Common myeloid progenitor, CD34-positive (primary cell): Measurements from ENCODE around the gene PDE5A.

Experiments used
- CTCF ChIA-PET: fragments of 350-600 bp; sonication (Branson Sonifier 250); formaldehyde crosslinking; loops from one replicate; lab custom pipeline; 2021; ENCODE audit warnings: antibody characterized with exemption; lab: Charles Lee
- POLR2A ChIA-PET: fragments of 350-600 bp; sonication (Branson Sonifier 250); formaldehyde crosslinking; loops from one replicate; lab custom pipeline; 2021; ENCODE audit warnings: antibody characterized with exemption; lab: Charles Lee
- DNase-seq, 3 donors: peaks; one replicate each; pipeline versions ENCODE4 v3.0.0 to v3.0.0-alpha.2; 2013
- H3K27ac ChIP-seq, 2 experiments: 1 replicate in 1 of 2; 2 replicates in 1 of 2; pipeline ENCODE4 v1.7.0; 2013; ENCODE audit warnings: inconsistent platforms in 2 of 2, low read length in 2 of 2, mild to moderate bottlenecking in 2 of 2, low read depth in 1 of 2, moderate library complexity in 1 of 2; ENCODE audit not compliant: severe bottlenecking in 2 of 2, insufficient read depth in 1 of 2, poor library complexity in 1 of 2
- H3K27me3 ChIP-seq, 5 experiments: replicated peaks in 2 of 5; 1 replicate in 3 of 5; 2 replicates in 2 of 5; pipeline versions ENCODE4 v1.6.1 to v1.7.0; 2013; ENCODE audit warnings: low read length in 4 of 5, mild to moderate bottlenecking in 2 of 5, moderate library complexity in 2 of 5, inconsistent platforms in 1 of 5; ENCODE audit not compliant: insufficient read depth in 5 of 5, control insufficient read depth in 4 of 5
- H3K36me3 ChIP-seq, 4 experiments: 1 replicate in 2 of 4; 2 replicates in 2 of 4; pipeline versions ENCODE4 v1.6.1 to v1.7.0; 2013; ENCODE audit warnings: low read length in 3 of 4, control low read depth in 1 of 4, mild to moderate bottlenecking in 1 of 4; ENCODE audit not compliant: control insufficient read depth in 4 of 4, insufficient read depth in 4 of 4
- H3K4me1 ChIP-seq, 4 experiments: 1 replicate in 3 of 4; 2 replicates in 1 of 4; pipeline versions ENCODE4 v1.6.1 to v1.7.1; 2013; ENCODE audit warnings: low read length in 3 of 4, mild to moderate bottlenecking in 3 of 4, control low read depth in 1 of 4, inconsistent platforms in 1 of 4, moderate library complexity in 1 of 4; ENCODE audit not compliant: control insufficient read depth in 4 of 4, insufficient read depth in 4 of 4; ENCODE audit errors: control extremely low read depth in 1 of 4
- H3K4me3 ChIP-seq, 7 experiments: 1 replicate in 4 of 7; 2 replicates in 3 of 7; pipeline versions ENCODE4 v1.5.1 to v1.7.0; 2013; ENCODE audit warnings: mild to moderate bottlenecking in 7 of 7, low read length in 6 of 7, moderate library complexity in 6 of 7, inconsistent platforms in 2 of 7, low read depth in 2 of 7, control low read depth in 1 of 7; ENCODE audit not compliant: insufficient read depth in 4 of 7, control insufficient read depth in 1 of 7; ENCODE audit errors: extremely low read depth in 1 of 7
- H3K9me3 ChIP-seq, 5 experiments: 1 replicate in 4 of 5; 2 replicates in 1 of 5; pipeline versions ENCODE4 v1.6.1 to v1.7.1; 2013; ENCODE audit warnings: low read length in 4 of 5, mild to moderate bottlenecking in 2 of 5, inconsistent platforms in 1 of 5, low read depth in 1 of 5, moderate library complexity in 1 of 5; ENCODE audit not compliant: control insufficient read depth in 4 of 5, insufficient read depth in 2 of 5; ENCODE audit errors: control extremely low read depth in 1 of 5
- WGBS: methylation state at CpG from one replicate; pipeline ENCODE4 v1.1.5; 2013; ENCODE audit not compliant: insufficient coverage; 5-methylcytosine and 5-hydroxymethylcytosine counted together

PDE5A gene

DNA sequence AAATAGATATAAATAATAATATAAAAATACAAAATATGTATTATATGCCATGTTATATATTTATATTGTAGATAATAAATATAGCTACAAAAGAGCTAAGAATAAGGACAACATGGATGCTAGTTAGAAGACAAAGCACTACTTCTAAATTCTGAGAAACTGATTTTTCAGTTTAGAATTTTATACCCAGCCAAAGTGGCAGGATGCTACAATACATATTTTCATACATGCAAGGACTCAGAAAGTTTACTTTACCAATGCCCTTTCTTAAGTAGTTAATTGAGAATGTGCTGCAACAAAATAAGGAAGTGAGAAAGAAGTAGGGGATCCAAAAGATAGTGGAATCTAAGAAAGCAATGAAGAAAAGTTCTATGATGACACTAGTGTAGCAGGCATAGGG lies 64.5 kb downstream of the PDE5A start:
- CTCF ChIA-PET = no interaction called here

DNA sequence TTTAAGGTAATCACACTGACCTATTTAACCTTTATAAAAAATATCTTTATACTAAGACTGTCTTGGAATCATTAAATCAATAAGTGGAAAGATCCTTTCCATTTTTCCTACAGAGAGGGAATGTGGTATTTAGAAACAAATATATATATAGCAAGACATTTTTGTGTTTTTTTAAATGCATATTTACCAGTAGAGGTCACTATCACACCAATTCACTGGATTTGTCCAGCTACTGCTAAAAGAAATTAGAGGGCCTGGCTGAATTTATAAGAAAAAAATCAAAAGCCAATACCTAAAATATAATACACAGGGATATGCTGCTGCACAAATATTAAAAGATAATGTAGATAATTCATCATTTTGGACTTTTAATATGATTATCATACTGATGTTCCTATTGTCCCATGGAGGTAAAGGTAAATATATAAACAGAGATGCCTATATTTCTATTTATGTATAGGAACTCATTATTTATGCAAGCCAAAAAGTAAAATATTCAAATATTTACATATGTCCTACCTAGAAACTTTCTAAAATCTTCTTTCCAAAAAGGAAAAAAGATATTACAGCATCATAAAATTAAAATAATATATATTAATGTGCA lies 69.5 kb downstream of the PDE5A start:
- H3K27ac ChIP-seq = no peak overlapping the region
- H3K4me1 ChIP-seq = no peaks in the 10 kb centered on the region
- no peak overlapping the region for H3K4me3 ChIP-seq
- no peaks in the 10 kb centered on the region for H3K36me3 ChIP-seq
- peak; percentile 23 to 62 (median 52) for DNase-seq
- CTCF ChIA-PET = interaction anchor here (0.9 to 3.2 kb wide), 10 partner anchors 12 to 498 kb away, joined by 3 to 15 read pairs (median 4); no protein-coding TSS in a partner anchor
- peaks cover 2 to 5% (median 3%) of the 10 kb centered on the region in 5 experiments for H3K9me3 ChIP-seq
- H3K27me3 ChIP-seq = no peaks in the 10 kb centered on the region
- POLR2A ChIA-PET = interaction anchor here (0.6 kb wide), 1 partner anchor 346 kb away, joined by 4 read pairs; no protein-coding TSS in a partner anchor

More for the DNA sequence above, 64.5 kb downstream of the PDE5A start:
- DNase-seq = no peak
- Histone ChIP-seq H3K9me3 (peaks cover 3 to 14% (median 4%) of the 10 kb centered on the region in 5 experiments), H3K36me3 (peaks cover 0 to 3% (median 0%) of the 10 kb centered on the region in 4 experiments), H3K27me3 (peaks cover 0 to 2% (median 0%) of the 10 kb centered on the region in 5 experiments), H3K4me3 (no peak overlapping the region), H3K4me1 (no peaks in the 10 kb centered on the region), H3K27ac (no peak overlapping the region)
- POLR2A ChIA-PET = no interaction called here

DNA sequence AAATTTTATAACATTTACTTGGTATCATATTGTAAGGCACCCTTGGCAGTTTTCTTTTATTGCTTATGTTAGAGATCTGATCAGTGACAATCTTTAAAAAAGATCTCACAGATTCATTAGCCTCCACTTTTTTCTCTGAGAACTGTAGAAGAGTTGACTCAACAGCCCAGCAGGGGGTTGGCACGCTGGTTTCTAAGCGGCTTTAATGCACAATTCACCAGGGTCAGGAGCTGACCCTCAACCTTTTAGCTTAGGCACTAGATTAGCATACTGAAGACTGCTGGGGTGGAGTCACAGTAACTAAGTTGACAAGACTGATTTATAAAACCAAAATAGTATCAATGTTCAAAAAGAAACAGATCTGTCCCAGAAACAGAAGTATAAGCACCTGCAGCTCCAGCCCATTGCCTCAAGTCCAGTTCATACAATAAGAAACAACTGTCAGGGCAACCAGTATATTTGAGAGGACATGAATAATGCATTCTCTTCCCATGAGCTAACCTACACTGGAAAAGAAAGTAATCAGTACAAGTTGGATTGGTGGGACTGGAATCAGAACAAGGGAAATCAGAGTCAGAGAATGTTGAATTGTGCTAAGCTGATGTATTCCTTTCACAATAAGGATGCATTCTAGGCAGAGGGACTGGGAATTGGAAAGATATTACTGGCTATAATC lies 77.6 kb downstream of the PDE5A start:
- H3K27ac ChIP-seq = no peak overlapping the region
- H3K4me3 ChIP-seq = no peak overlapping the region
- no peaks in the 10 kb centered on the region for H3K9me3 ChIP-seq
- H3K27me3 ChIP-seq = no peaks in the 10 kb centered on the region
- no peaks in the 10 kb centered on the region for H3K4me1 ChIP-seq
- ChIA-PET CTCF (no interaction called here), POLR2A (no interaction called here)
- WGBS = no CpG with 5 or more reads among the region's 2 CpGs
- no peaks in the 10 kb centered on the region for H3K36me3 ChIP-seq
- no peak for DNase-seq

DNA sequence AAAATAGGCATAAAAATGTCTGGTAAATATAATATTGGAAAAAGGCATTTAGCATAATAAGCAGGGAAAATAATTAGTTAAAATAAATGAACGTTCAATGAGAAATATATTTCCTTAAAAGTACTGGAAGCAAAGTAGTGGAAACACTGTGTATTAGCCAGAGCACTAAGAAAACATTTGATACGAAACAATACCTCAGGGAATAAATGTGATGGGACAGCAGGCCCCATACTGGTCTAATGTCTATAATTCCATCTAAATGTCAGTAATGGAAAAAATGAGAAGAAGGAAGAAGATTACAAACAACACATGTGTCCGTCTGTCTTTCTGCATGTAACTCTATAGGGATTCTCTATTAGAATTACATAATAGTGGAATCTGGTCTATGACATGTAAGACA lies 79.0 kb downstream of the PDE5A start:
- 100% methylated on average over 1 of the region's 3 CpGs for WGBS
- Histone ChIP-seq H3K36me3 (no peaks in the 10 kb centered on the region), H3K9me3 (no peaks in the 10 kb centered on the region), H3K4me3 (no peak overlapping the region), H3K27me3 (no peaks in the 10 kb centered on the region), H3K27ac (no peak overlapping the region), H3K4me1 (no peaks in the 10 kb centered on the region)
- no peak for DNase-seq
- CTCF ChIA-PET = no interaction called here
- POLR2A ChIA-PET = no interaction called here

DNA sequence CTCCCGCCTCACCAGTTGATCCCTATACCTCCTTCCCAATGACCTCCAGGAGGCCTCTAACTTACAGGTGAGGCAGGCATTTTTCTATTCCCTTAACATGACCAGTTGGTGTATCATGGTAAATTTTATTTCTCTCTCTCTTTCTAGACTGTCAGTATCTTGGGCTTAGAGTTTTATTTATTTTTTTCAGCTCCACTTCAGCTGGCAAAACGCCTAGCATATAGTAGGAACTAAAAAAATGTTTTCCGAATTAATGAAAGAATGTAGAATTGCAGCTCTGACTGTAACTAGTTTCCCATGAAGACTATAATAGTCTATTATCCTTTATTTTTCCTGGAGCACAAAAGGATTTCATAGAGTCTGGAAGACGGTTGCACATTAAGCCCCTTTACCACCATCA lies 84.8 kb downstream of the PDE5A start:
- no peaks in the 10 kb centered on the region for H3K36me3 ChIP-seq
- no peak overlapping the region for H3K27ac ChIP-seq
- H3K27me3 ChIP-seq = no peaks in the 10 kb centered on the region
- WGBS = 100% methylated on average over 1 of the region's 4 CpGs
- H3K4me3 ChIP-seq = no peak overlapping the region
- no peaks in the 10 kb centered on the region for H3K4me1 ChIP-seq
- no peak for DNase-seq
- ChIA-PET CTCF (no interaction called here), POLR2A (no interaction called here)
- no peaks in the 10 kb centered on the region for H3K9me3 ChIP-seq

DNA sequence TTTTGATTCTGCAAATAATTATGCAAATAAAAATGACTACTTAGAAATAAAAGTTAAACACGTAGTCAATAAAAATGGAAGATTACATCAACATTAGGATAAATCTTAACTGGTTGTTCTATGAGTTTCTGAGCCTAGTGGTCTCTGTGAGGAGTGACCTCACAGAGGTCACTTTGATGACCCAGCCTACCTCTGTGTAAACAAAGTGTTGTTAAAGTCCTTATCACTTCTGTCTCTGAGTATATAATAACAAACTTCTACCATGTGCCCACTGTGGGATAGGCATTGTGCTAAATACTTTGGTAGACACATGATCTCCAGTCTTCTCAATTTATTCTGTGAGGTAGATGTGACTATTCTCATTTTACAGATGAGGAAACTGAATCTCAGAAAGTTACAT lies 85.4 kb downstream of the PDE5A start:
- CTCF ChIA-PET = no interaction called here
- H3K36me3 ChIP-seq = no peaks in the 10 kb centered on the region
- H3K27me3 ChIP-seq = no peaks in the 10 kb centered on the region
- H3K4me1 ChIP-seq = no peaks in the 10 kb centered on the region
- DNase-seq = no peak
- POLR2A ChIA-PET = no interaction called here
- H3K9me3 ChIP-seq = no peaks in the 10 kb centered on the region
- H3K27ac ChIP-seq = no peak overlapping the region
- WGBS = no CpG with 5 or more reads among the region's 1 CpG
- H3K4me3 ChIP-seq = no peak overlapping the region

DNA sequence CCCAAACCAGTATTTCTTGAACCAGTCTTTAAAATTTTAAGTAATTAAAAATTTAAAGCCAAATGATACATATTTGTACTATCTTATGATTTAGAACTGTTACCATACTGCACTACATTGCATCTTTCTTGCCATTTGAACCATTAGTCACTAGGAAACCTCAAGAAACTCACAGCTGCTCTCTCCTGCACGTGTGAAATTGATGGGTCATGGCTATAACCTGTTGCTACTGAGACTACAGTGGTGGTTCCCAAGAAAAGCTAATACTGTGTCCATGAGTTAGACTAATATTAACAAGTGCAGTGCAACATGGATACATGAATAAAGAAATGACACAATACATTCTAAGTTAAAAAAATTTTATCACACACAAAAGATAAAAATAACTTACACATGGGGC lies 88.4 kb downstream of the PDE5A start:
- POLR2A ChIA-PET = interaction anchor here (0.6 kb wide), 1 partner anchor 73 kb away, joined by 3 read pairs; no protein-coding TSS in a partner anchor
- Histone ChIP-seq H3K4me3 (no peak overlapping the region), H3K27ac (no peak overlapping the region), H3K4me1 (no peaks in the 10 kb centered on the region), H3K9me3 (peaks cover 0 to under 1% (median 0%) of the 10 kb centered on the region in 5 experiments), H3K36me3 (peaks cover 0 to 2% (median 0%) of the 10 kb centered on the region in 4 experiments), H3K27me3 (no peaks in the 10 kb centered on the region)
- no peak for DNase-seq
- CTCF ChIA-PET = interaction anchor here (1.9 kb wide), 1 partner anchor 18 kb away, joined by 5 read pairs; no protein-coding TSS in a partner anchor
- no CpG with 5 or more reads among the region's 1 CpG for WGBS
